HG02970 (cell line): ENCODE measurements around the gene XPNPEP1.

Experiments used
- ATAC-seq: cut with Tn5 transposase; IDR thresholded peaks from one replicate; pipeline ENCODE4 v1.9.1; 2021; ENCODE audit warnings: mild to moderate bottlenecking, moderate library complexity, moderate number of reproducible peaks; ENCODE audit not compliant: unreplicated experiment, low FRiP score

XPNPEP1 gene

DNA sequence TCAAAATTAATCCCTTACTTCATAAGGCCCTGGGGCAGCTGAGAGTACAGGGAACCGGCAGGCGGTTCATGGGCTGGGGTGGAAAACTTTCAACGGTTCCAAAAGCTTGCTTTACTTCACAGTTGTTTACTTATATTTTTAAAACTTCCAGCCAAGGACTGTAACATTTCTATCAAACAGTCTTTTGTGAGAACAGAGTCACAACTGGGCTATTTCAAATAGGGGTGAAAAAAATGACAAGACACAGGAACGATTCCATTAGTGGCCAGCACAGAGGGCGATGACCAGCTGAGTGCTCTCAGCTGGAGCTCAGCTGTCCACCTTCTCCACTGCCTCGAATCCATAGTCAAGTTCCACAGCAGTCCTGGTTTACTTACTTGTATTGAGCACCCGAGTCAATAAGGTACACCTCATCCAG, 48.2 kb downstream of the XPNPEP1 start:
- ATAC-seq = no peak

DNA sequence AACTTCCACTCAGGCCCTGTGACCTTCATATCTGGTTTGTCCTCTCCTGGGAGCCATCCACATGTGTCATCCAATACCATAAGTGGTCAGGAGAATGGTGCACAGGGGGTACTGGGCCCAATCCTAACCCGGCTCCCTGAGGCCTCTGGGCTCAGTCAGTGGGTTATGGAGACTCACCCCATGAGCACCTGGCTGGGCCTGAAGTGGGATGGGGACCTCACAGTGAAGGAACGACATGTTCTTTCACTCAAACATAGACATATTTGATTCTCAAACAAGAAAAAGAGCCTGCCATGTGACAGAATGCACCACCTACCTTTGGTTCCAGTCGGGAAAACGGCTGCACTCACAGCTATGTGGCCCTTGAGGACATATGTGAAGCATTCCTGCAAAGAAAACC, 51.8 kb downstream of the XPNPEP1 start:
- ATAC-seq = no peak

DNA sequence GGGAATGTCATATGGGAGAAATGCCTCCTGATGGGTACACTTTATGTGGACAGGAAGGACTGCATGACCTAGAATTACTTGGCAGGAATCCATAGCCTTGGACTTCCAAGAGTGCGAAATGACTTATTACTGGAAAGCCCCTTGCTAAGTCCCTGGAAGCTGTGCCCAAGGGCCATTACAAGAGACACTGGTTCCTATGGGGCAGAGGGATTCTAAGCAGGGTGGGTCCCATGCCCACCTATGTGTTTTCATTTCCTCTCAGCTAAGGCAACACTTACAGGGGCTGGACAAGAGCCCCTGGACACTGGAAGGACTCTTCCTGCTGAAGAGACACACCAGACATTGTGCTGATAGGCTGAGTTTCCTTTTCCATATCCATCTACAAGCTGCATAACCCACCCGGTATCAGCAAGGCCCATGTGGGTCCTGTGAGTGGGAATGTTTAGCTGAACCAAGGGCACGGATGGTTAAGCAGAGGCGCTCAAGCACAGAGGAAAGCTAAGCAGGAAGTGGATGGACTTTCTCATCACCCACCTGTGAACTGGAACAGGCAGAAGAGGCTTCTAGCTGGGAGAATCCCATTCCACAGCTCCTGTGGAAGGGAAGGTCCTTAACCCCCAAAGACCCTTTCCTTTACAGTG, 56.2 kb downstream of the XPNPEP1 start:
- ATAC-seq = no peak

DNA sequence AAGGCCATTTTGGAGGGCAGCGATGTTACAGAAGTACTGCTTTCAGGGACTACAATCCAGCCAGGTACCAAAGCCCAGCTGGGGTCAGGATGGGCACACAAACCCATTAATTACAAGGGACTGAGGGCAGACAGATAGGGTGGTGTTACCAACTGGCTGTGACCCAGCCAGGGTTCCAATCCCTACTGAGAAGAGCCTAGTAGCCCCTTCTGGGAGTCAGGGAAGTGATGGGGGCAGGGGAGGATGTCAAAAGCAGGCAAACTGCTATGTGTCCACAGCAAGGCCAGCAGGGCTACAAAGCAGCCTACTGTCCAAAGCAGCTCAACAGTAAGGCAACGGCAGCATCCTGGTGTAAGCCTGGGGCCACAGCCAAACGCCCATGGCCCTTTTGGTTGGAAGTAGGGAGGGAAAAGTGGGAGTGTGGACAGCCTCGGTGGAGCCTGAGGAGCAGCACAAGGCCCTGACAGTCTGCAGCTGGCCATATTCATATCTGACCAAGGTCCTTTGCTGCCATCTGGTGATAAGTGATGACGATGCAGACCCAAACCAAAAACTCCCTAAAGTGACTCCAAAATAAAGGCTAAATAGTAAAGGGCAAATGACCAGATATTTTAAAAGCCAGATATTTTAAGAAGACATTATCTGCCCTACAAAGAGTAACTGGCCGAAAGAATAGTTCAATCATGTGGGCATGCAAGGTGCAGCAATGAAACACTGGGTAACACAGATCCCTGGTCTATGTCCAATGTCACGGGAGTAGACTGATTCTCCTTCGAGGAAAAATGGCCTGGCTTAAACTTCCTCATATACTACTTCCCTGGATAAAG, 56.9 kb downstream of the XPNPEP1 start:
- ATAC-seq = no peak

DNA sequence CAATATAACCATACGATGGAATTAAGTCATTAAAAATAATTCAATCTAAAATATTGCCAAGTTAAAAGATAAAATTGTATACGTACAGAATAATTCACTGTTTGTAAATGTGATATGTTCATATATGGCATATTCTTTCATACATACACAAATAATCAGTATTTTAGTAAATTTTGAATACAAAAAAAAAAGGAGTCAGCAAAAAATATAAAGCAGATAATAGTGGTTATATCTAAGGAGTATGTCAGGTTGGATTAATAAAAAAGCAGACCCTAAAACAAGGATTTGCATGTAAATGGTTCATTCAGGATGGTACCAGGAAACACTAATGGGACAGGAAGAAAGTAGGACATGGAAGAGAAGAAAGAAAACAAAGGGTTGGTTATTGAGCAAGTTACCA, 59.5 kb downstream of the XPNPEP1 start:
- ATAC-seq = no peak

DNA sequence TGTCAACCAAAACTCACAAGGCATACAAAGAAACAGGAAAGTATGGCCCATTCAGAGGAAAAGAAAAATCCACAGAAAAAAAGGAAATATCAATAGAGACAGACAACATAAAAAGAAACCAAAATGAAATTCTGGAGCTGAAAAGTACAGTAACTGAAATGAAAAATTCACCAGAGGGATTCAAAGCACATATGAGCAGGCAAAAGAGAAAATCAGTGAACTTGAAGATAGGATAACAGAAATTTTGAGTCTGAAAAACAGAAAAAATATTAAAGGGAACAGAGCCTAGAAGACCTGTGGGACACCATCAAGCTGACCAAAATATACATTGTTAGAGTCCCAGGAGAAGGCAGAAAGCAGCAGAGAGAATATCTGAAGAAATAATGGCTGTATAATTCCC, 60.6 kb downstream of the XPNPEP1 start:
- ATAC-seq = no peak

DNA sequence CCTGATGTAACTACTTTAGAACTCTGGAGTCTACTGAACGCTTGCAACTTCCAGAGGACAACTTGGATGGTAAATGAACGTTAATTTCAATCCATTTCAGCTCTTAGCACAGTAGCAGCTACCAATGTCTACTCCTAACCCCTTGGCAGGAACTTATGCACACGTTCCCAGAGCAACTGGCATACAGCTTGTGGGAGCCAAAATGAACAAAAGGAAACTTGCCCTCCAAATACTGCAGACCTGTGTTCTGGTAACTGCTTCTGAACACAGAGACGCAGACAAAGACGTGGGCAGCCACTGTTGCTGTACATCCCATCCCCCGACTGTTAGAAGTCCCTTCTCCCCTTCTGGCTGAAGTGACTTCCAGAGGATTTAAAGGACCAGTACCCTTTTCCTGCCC, 61.3 kb downstream of the XPNPEP1 start:
- no peak for ATAC-seq

DNA sequence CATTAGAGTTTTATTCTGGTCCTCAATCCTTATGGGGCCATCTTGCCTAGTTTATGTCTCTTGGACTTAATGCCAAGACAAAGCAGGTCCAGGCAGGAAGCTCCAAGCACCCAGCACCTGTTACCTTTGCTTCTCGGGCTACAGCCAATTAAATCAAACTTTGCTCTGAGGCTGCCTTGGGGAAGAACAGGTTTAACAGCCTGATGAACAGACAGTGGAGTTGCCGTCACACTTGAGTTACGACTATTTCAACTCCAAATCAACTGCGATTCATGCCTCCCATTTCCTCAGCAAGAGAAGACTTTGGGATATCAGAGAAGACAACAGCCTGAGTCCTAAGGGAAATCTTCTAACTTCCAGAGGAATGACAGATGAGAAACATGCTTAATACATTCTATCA, 62.2 kb downstream of the XPNPEP1 start:
- no peak for ATAC-seq

DNA sequence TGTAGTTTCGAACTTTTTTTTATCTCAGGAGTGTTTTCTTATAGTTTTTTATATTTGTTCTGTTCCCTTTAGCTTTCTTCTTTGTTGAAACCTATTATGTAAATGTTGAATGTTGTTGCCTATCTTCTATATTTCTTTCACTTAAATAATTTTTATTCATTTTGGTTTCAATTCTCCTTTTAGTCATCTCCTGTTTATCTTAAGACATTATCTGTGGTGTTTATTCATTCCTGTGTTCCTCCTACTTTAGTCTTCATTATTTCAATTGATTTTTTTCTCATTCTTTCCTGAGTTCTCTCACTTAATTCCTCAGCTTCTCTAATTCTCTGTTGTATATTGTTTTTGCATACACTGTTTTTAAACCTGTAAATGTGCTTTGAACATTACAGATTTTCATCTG, 64.1 kb downstream of the XPNPEP1 start:
- ATAC-seq = no peak

DNA sequence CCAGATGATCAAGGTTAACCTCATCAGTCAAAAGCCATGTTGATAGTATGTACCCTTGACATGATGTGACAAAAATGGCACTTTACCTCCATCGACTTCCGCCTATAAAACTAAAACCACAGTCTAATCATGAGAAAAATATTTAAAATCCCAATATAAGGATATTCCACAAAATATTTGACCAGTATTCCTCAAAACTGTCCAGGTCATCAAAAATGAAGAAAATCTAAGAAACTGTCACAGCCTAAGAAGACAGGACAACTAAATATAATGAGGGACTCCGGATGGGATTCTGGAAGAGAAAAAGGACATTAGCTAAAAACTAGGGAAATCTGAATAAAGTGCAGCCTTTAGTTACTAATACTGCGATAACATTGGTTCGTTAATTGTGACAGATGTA, 67.6 kb downstream of the XPNPEP1 start:
- ATAC-seq = no peak

DNA sequence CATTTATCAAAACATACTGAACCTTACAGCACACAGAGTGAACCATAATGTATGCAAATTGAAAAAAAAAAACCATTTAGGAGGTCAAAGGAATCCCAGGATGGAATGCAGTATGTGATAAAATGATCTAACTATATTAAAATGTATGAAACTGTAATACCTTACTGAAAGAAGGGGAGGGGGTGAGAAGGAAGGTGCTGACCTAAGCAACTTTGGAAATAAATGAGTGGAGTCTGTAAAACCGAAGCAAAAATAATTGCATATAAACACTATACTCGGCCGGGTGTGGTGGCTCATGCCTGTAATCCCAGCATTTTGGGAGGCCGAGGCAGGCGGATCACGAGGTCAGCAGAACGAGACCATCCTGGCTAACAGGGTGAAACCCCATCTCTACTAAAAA, 69.4 kb downstream of the XPNPEP1 start:
- no peak for ATAC-seq

DNA sequence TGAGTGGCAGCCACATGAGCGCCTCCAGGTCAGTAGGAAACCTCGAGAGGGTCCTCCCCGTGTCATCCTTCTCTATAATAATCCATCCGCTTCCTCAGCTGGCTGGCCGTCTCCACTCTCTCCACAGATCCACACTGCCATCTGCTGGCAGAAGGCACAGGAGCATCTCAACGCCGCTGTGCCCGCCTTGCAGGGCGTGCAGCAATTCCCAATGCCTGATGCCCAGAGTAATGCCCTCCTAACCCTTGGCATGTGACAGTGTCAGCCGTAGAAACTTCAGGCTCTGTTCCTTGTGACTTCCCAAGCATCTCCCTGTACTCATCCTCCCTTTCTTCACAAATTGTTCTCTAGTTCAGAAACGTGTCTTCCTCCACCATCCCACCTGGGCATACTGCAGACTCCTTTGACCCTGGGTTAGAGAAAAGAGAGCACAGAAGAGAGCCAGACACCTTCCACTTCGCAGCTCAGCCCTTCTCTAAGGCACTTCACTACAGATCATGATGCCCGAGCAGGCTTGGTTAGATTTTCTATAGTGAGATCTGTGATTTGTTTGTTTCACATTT, 70.8 kb downstream of the XPNPEP1 start:
- no peak for ATAC-seq

DNA sequence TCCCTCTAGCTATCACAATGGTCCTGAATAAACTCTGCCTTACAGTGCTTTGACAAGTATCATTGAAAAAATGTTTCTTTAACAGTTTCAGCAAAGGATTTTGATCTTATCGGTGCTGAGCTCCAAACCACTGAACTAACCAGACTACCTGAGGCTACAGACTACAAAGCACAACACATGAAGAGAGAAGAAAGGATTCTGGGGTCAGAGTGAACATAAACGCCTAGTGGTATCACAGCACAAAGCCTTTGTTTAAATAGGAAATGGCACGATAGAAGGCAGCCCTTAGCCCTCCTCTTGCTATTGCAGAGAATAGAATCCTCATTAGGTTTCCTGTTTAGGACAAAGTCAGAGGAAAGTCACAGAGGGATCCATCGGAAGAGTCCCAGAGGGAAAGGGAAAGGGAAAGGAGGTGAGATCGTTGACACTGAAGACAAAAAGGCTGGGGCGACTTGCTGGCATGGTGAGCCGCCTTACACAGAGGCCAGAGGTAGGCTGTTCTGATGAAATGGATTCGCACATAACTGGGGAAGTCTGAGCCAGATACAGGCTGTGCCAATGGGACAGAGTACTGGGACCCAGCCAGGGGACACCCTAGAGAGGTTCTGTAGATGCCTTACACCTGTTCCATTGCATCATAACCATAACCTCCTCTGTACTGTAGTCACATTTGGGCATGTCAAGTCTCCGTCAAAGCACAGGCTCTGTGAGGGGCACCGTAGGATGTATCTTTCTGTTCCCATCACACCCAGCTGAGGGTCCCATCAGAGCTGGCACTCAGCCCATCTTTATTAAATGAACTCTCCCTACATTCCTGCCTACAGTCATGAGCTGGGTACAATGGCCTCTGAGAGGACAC, 71.5 kb downstream of the XPNPEP1 start:
- no peak for ATAC-seq

DNA sequence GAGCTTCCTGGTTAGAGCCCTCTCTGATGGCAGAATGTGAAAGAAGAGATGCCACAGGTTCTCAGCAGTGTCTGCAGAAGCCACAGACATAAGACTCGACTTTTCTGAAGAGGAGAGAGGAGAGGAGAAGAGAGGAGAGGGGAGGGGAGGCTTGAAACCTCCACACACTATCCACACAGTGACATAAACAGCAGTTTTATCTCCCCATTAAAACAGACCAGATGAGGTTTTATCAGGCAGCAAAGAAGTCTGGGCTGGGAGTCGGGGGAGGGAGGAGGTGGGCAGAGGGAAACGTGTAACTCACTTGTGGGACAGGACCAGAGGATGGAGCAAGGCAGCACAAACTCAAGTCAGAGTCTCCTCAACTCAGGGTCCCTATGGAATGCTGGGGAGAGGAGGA, 76.5 kb downstream of the XPNPEP1 start:
- no peak for ATAC-seq

DNA sequence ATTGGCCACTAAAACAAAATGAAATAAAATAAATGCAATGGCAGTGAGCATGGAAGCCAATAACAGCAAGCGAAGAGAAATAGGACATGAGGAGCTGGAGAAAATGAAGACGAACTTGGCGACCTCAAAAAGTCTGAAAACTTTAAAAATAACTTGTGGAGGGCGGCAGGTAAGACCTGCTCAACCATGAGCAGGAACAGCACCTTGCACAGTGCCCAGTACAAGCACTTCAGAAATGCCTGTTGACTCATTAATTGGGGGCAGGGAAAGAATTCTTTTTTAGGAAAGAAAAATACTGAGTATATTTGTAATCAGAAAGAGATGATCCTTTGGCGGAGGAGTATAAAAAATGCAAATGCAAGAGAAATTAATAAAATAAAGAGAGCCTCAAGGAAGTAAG, 78.0 kb downstream of the XPNPEP1 start:
- ATAC-seq = no peak

DNA sequence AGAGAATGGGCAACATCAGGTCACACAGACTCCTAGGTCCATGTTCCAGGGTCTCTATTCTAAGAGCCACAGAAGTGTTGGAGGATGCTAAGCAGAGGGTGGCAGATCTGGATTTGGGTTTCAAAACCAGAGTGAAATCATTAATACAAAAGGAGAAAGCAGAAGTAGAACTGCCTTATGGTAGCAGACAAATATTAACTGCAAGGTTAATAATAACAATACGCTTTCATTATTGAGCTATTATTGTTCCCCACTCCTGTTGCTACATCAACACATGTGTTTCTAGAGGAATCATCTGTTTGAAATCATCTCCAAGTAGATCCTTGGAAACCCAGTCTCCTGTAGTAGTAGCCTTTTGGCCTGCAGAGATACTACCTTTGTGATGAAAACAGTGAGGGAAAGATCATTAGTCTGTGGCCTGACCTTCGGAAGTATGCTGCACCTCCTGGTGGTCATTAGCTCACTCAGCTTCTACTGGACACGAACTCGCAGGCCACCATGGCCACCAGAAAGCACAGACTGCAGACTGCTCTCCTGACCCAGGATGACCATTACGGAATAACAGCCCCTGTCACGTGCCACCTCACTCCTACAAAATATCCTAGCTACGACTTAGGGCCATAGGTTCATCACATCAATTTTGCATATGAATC, 84.6 kb downstream of the XPNPEP1 start:
- no peak for ATAC-seq

DNA sequence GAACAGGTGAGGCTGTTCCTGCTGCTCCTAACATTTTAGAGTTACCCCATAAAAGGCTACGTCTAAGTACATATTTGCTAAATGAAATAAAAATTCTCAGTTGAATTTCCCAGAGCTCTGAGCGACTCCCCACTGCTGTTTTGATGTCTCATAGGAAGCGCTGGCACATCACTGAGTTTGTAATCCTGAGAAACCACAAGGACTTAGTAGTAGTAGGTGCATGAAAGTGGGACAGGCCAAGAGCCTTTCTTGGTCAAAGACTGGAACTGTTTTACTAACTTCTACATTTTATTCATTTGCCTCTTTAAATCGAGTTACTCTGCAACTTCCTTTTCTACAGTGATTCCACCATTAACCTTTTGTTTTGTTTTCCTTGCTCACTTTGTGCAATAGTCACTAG, 85.9 kb downstream of the XPNPEP1 start:
- no peak for ATAC-seq

DNA sequence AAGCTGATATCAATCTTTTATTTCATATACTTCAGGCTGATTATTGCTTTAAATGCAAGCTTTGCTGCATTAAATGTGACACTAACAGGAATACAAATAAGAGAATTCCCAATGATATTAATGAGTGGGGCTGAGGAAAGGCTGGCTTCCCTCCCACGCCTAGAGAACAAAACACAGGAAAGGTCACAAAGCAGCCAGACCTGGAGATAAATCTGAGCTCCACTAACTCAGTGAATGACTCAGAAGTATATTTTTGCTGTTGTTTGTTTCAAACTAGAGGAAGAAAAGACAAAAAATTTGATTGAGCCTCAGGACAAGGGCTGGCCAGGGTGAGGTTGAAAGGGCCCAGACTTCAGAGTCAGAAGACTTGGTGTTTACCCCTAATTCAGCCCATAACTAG, 88.1 kb downstream of the XPNPEP1 start:
- no peak for ATAC-seq

DNA sequence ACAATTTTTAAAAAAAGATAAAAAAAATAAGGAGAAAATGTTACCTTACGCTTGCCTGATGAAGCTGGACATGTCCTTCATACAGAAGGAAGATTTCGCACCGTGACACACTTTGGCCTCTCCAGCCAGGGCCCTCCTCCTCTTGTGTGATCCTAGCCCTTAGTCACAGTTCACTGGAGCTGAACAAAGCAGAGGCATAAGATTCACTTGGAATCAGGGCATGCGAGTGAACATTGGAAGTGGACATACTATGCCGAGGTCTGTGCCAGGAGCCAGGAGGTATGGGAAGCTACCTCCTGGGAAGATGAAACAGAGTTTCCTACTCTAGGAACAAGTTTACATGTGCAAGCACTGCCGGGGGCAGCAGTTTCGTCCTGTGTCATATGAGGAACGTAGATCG, 91.5 kb downstream of the XPNPEP1 start:
- no peak for ATAC-seq

DNA sequence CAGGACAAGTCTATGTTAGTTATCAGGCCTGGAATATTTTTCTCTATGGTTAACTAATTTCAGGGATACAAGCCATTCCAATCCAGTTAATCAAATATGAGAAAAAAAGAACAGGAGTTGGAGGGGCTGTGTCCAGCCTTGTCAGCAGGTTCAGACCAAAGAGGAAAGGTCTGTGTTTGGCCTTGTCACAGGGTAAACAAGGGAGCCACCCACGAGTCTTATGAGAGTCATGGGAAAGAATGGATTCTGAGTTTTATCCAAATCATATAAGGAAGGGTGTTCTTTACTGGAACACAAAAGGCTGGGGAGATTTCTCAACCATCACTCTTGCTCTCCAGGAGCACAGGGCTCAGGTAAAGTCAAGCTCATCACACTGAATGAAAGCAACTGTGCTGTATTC, 99.1 kb downstream of the XPNPEP1 start:
- ATAC-seq = no peak

DNA sequence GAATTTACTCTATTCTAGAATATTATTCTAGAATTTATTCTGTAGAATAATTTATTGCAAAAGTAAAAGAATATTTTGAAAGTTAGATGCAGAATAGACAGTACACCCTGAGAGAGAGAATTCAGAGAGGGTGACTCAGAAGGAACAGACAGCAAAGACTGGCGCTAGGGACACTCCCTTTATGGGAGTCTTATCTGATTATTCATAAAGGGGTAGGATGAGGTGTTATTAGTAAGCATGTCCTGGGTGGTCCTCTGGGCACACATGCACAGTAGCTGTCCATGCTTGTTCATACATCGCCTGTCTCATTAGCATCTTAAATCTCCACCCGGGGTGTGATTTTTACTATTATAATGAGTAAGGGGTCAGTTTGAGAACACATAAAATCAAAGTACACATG, 100.1 kb downstream of the XPNPEP1 start:
- ATAC-seq = no peak
